SH-SY5Y (cell line): ENCODE data around the gene VPS16.

Experiments
- GATA2 ChIP-seq: IDR thresholded peaks from 2 replicates; pipeline ENCODE4 v1.6.1; 2011; ENCODE audit warnings: mild to moderate bottlenecking, low read depth, low read length
- GATA3 ChIP-seq: IDR thresholded peaks from 2 replicates; pipeline ENCODE4 v1.6.1; 2011; ENCODE audit warnings: low read depth, mild to moderate bottlenecking, low read length, moderate library complexity

VPS16 gene

DNA sequence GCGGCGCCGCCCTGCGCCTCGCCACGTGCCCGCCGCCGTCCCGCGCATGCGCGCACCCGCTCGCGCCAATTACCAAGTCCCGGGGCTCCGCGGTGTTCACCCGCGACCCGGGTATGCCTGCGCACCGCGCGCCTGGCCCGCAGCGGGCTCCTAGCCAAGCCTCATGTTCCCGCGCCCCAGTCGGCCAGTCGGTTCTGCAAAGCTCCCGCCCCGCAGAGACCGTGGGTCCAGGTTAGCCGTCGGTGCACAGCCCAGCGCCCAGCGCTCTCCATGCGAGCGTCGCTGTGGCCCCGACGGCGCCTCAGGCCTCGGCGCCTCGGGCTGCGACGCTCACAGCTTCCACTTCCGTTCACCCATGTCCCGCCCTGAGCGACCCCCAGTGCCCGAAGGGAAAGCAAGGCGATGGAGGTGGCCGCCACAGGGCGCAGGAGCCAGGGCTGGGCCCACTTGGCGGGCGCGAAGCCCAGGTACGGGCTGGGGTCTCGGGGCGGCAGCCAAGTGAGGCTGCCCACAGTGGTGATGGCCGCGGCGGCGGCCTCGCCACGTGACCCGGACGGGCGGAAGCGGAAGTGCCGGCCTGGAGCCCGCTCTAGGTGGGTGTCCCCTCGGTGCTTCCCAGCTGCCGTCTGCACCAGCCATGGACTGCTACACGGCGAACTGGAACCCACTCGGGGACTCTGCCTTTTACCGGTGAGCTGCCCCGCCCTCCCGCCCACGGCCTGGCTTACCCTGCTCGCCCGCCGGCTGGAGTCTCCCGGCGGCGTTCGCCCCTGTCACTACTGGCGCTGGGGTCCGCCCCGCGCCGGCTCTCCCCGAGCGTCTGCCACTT lies at the start of gene VPS16, which contains the start of gene PCED1A:
VPS16 (plus strand) TSS at position 608 of the 829 bp plus-strand sequence; CDS start at position 638, 30 bp downstream.
PCED1A (minus strand) TSS at position 518 of the 829 bp plus-strand sequence. CDS start 743 bp downstream, outside the sequence.
- no peak for TF ChIP-seq GATA3
- TF ChIP-seq GATA2, result no peak

DNA sequence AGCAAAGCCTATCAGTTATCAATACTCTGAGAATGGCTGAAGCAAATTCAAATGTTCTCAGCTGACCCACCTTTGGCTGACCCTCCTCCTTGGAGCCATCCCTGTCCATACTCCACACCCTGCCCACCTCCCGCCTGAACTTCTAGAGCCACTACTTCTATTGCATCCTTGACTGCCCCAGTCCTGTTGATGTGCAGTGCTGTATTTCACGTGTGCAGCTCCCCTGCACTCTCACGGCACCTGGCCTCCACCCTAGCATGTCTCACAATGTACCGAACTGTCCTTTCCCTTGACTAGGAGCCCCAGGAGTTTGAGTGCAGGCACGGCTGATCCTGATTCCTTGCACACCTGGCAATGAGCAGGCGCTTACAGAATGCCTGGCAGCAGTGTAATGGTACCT lies 47.1 kb upstream of the VPS16 start:
- TF ChIP-seq GATA3 (no peak), GATA2 (no peak)

DNA sequence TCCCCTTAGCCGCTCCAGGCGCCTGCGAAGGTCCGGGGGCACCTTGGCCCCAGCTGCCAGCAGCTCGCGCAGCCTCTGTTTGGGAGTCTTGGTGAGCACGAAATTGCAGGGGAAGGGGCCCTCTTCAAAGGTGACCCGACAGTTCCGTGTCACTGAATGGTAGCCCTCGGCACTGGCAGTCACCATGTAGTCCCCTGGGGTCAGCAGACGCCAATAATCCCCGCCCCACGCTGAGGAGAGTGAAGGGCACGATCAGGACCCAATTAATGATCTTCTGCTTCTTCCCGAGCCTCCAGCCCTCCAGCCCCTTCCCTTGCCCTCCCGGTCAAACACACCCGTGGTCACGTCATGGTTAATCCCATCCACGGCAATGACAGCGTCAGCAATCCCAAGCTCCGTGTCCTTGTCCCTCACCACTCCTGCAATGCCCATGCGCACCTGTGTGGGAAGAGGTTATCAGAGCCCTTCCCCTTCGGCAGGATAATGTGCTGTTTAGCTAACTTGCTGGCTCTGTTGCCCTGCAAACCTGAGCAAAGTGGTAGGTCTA lies 46.3 kb upstream of the VPS16 start:
- TF ChIP-seq GATA2, result no peak
- no peak for TF ChIP-seq GATA3

DNA sequence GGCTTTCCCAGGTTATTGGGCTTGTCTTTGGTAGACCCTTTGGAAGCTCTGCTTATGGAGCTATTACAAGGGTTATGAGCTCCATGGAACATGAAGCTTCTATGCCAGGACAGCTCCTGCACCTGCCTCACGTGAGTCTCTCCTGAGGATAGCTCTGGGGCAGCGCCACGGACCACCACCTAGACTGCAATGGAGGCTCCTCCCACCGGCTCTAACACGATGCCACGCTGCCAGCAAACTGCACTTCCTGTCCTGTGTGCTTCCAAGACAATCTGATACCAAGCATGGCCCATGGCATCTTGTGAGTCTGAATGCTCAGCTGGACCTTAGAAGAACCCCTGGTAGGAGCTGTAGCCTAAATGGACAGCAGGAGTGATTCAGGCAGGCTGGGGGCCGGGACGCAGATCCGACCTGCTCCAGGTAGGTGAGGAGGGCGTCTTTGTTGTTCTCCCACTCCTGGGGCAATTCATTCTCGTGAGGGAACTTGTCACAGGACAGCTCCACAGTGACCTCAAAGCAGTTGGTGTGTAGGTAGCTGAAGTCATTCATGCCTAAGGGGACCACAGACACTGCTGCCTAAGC lies 45.6 kb upstream of the VPS16 start:
- TF ChIP-seq GATA2, result no peak
- no peak for TF ChIP-seq GATA3

DNA sequence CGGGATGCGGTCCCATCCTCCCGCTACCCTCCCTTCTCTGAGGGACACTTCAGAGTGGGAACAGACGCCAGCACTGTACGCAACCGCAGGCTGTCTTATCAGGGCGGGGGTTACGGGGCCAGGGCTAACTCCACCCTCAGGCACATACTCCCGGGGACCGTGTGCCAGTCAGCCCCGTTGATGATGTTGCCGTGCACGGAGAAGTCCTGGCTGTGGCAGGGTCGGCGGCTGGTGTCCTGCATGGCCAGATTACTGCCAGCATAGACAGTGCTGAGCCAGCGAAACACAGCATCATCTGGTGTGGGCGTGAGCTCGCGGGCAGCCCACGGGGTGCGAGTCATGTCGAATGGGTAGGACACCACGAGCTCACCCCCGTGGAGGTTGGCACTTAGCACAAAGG lies 45.1 kb upstream of the VPS16 start:
- no peak for TF ChIP-seq GATA3
- TF ChIP-seq GATA2, result no peak

DNA sequence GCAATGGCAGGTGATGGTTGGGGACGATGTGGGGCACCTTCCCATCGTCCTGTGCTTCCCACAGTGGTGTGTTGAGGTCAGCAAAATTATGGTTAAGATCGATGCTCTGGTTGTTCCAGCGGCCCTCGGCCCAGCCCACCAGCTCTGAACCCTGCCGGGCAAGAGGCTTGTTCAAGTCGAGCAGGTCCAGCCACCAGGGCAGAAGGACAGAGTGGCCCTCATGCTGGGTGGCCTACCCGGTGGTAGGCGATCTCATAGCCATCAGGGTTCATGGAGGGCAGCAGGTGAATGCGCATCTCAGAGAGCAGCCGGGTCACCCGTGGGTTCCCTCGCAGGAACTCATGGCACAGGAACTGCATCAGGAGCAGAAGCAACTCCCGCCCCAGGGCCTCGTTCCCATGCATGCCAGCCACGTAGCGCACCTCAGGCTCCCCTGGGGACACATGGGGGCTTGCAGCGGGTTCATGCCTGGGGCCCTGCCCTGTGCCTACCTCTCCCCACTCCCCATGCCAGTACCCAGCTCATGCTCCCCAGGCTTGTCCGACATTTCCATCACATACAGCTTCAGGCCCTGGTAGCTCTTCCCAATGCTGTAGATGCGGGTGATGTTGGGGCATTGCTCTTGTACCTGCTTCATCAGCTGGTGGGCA lies 44.4 kb upstream of the VPS16 start:
- TF ChIP-seq GATA3, result no peak
- TF ChIP-seq GATA2, result no peak

DNA sequence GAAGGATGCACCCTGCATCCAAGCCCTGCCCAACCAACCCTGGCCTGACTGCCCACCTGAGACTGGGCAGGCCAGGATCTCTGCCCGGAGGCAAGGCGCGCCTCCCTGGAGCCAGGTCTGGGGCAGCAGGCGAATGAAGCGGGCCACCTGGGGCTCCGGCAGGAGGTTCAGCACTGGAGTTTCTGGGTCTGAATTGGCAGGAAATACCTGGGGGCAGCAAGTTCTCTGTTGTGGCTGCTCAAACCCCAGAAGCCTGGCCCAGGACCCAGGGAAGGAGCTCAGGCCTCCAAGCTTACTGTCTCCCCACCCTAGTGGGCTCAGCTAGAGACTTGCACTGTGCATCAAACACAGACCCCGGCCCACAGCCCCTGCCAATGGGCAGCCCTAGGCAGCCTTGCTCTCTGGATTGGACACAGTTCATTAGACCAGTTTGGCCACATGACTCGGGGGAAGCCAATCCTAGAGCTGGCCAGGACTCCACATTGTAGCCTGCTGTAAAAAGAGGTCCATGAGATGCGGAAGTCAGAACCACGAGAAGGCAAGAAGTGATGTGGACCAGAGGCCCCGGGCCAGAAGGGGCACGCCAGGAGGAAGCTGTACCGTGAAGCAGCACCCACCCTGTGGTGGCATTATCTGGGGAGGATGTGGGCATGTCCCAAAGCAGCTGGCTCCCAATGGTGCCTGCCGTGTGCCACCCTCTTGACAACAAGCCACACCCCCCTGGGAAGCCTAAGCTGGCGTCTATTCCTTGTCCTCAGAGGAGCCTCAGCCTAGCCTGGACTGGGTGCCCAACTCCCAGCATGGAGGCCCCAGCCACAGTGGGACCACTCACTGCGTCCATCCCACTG lies 43.2 kb upstream of the VPS16 start:
- TF ChIP-seq GATA2 (no peak), GATA3 (no peak)

DNA sequence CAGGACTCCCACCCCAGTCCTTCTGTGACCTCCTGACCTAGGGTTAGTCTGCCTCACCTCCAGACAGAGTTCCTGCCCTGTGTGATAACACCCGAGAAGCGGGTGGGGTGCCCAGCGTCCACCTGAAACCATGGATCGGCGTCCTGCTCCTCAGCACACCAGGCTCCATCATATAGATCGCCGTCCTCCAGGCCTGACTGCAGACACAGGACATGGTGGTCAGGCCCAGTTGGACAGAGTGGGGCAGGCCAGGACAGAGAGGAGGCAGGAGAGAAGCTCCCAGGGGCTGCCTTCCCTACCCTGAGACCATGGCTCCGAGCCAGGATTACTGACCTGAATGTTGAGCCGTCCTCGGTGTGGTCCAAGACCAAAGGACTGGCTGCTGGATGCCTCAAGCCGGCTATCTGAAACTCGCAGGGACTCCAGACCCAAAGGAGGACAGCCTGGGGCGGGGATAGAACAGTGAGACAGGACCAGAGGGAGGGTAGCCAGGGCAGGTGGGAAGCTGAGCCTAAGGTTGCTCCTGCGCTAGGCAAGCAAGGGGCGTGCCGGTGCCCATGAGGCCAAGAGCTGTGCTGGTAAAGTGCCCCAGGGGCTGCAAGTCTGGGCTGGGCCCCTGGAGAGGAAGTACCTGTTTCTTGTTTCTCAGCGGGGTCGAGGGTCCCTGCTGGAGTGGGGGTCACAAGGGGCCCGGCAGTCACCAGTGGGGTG lies 42.3 kb upstream of the VPS16 start:
- TF ChIP-seq GATA3 (no peak), GATA2 (no peak)

DNA sequence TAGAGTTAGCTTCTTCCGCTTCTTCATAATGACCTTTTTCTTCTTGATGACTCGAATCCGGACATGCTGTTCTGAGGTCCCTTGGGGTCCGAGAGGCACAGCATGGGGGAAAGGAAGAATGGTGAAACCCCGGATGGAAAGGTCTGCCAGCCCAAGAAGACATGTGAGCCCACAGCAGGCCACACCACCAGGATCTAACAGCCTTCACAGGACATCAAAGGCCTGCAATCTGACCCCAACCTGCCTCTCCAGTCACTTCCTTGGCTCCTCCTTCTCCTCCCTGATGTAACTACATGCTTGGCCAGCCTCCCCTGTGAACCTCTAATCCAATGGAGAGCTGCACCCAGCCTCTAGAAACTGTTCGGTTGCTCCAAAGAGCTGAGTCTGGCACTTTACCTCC lies 41.7 kb upstream of the VPS16 start:
- TF ChIP-seq GATA2 (no peak), GATA3 (no peak)

DNA sequence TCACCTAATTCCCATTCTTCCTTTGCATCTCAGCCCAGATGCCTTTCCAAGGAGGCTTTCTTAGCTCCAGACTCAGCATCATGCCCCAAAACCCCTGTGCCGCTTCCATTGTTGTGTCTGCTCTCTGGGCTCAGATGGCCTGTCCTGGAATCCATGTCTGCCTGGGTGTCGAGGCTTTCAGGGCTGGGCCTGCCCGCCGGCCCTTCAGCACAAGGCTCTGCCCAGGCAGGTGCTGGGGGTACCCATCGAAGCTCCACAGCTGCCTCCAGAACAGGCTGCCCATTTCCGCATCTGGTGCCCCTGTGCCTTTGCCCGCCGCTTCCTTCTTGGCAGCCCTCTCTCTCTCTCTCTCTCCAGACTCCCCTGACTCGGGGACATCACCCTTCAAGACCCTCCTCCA lies 41.3 kb upstream of the VPS16 start:
- TF ChIP-seq GATA3 (no peak), GATA2 (no peak)

DNA sequence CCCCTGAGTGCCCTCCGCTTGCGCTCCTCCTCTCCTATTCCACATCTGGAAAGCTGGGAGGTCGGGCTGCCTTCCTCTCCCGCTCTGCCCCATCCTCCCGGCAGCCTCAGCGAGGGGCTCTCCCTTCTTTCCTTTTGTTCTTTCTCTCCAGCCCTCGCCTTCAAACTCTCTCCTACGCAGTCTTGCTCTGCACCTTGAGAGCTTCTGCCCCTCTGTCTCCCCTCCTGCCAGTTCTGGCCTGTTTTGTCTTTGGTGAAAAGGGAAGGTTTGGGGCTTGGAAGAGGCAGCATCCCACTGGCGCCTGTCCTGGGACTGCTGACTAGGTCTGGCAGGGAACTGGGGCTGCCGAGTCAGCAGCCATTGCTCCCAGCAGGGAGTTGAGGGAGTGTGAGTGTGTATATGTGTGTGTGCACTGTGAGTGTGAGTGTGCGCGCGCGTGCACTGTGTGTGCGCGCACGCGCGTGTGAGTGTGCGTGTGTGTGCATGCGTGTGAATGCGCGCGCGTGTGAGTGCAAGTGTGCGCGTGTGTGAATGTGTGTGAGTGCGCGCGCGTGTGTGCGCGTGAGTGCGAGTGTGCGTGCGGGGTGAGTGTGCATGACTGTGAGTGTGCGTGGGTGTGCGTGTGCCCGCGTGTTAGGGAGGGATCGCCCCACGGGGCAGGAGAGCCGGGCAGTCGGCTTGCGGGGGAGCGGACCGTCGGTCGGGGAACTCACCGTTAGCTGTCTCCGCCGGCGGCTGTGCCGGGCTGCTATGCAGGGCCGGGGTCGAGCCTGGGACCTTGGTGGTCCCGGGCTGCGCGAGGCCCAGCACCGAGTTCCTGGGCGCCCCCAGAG lies 40.6 kb upstream of the VPS16 start:
- TF ChIP-seq GATA3 (no peak), GATA2 (no peak)

DNA sequence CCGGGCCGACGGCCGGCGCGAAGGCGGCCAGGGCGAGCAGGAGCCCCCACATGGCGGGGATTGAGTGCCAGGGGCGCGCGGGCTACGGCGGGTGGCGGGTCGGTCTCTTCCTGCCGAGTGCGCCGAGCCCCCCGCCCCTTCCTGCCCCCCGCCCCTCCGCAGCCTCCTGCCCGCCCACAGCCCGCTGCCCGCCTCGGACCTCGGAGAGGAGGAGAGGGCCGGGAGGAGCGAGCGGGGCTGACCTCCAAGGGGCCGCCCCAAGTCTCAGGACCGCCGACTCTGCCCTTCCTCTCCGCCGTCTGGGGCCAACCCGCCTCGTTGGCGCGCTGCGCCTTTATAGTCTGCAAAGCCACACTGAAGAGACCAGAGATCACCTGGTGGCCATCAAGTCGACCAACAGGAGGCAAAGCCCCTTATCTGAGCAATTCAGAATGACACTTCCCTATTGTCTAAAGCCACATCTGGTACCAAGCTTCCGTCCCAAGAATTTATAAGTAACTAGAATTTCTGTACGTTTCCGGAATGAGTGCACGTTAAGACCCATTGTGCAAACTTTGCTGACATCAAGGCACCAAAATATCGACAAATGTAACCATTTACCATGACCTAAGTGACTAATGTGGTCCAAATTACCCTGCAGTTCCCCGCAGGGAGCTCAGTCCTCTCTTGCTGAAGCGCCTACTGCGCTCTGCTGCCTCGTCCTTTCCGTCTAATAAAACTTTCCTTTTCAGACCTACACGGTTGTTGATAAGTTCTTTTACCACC lies 39.8 kb upstream of the VPS16 start, which contains the start of gene CPXM1:
CPXM1 (minus strand) TSS at position 107 of the 765 bp plus-strand sequence; CDS start at position 52, 55 bp downstream.
- no peak for TF ChIP-seq GATA3
- TF ChIP-seq GATA2, result no peak
